Colonic mucosa (tissue), 4 donors: ENCODE results near the gene AGBL1. TPM values are rescaled to one million over a fixed set of nuclear protein-coding genes. Genes with fewer than 3 reads are reported as not detected.

ENCODE experiments used
- DNase-seq: peaks from one replicate; pipeline ENCODE4 v3.0.0-alpha.2; 2020
- H3K27ac ChIP-seq: fragments of 200-600 bp; one replicate; pipeline ENCODE4 v1.8.0; 2021
- H3K27me3 ChIP-seq: fragments of 200-600 bp; one replicate; pipeline ENCODE4 v1.8.0; 2021
- H3K36me3 ChIP-seq: fragments of 200-600 bp; one replicate; pipeline ENCODE4 v1.8.0; 2021
- H3K4me1 ChIP-seq: fragments of 200-600 bp; one replicate; pipeline ENCODE4 v1.8.0; 2021; ENCODE audit warnings: mild to moderate bottlenecking
- H3K4me3 ChIP-seq: fragments of 200-600 bp; one replicate; pipeline ENCODE4 v1.8.0; 2021
- H3K9ac ChIP-seq, 2 donors: one replicate each; pipeline ENCODE4 v1.7.0; 2013; ENCODE audit warnings: control low read depth in 2 of 2, low read depth in 2 of 2, low read length in 2 of 2
- H3K9me3 ChIP-seq: fragments of 200-600 bp; one replicate; pipeline ENCODE4 v1.8.0; 2021
- CTCF ChIP-seq: fragments of 200-600 bp; IDR thresholded peaks from one replicate; pipeline ENCODE4 v1.8.0; 2022; ENCODE audit warnings: antibody characterized with exemption, mild to moderate bottlenecking
- intact Hi-C: fragments of 100-400 bp; cut with DNase I; formaldehyde crosslinking; loops from one replicate; pipeline ENCODE4 v1.14.1; 2022
- total RNA-seq, 2 donors: library from RNA; stranded (reverse); fragmentation: NEBNext Ultra II Directional in 1 of 2; extraction: Animal tissue kit (Norgen Biotek cat#: 25700) in 1 of 2; gene quantifications; one replicate each; pipeline ENCODE4 v1.2.1, GENCODE V29; 2021
- donor health status: healthy.
- donor health status: DM: no; HTN: no; CAD: no.
- donor health status: DM: no; HTN: no; CAD: no.

Gene AGBL1
- total RNA-seq, 2 donors from 2014 or later: 0.10 to 0.24 TPM

GRCh38 chr15:86060674-86061073 is 19.0 kb upstream of the AGBL1 start:
- intact Hi-C loops: no loop called here
- Histone ChIP-seq H3K9me3 (no peaks in the 10 kb centered on the region), H3K4me1 (no peaks in the 10 kb centered on the region), H3K9ac (no peak overlapping the region), H3K27me3 (no peaks in the 10 kb centered on the region), H3K4me3 (no peak overlapping the region), H3K27ac (no peak overlapping the region), H3K36me3 (no peaks in the 10 kb centered on the region)
- no peak for DNase-seq
- no peak for TF ChIP-seq CTCF

- Histone ChIP-seq H3K36me3 (no peaks in the 10 kb centered on the region), H3K4me1 (no peaks in the 10 kb centered on the region), H3K9me3 (no peaks in the 10 kb centered on the region), H3K27ac (no peak overlapping the region), H3K4me3 (no peak overlapping the region), H3K27me3 (no peaks in the 10 kb centered on the region), H3K9ac (no peak overlapping the region)
- intact Hi-C loops: no loop called here
- no peak for DNase-seq
- no peak for TF ChIP-seq CTCF
Measured at GRCh38 chr15:86061581-86061980, 18.1 kb upstream of the AGBL1 start.

GRCh38 chr15:86062646-86063243 is 16.9 kb upstream of the AGBL1 start:
- Histone ChIP-seq H3K36me3 (no peaks in the 10 kb centered on the region), H3K9me3 (no peaks in the 10 kb centered on the region), H3K4me3 (no peak overlapping the region), H3K27ac (no peak overlapping the region), H3K9ac (no peak overlapping the region), H3K27me3 (no peaks in the 10 kb centered on the region), H3K4me1 (no peaks in the 10 kb centered on the region)
- intact Hi-C loops: no loop called here
- no peak for DNase-seq
- no peak for TF ChIP-seq CTCF

- Histone ChIP-seq H3K36me3 (no peaks in the 10 kb centered on the region), H3K9ac (no peak overlapping the region), H3K4me3 (no peak overlapping the region), H3K9me3 (no peaks in the 10 kb centered on the region), H3K27me3 (no peaks in the 10 kb centered on the region), H3K27ac (no peak overlapping the region), H3K4me1 (no peaks in the 10 kb centered on the region)
- intact Hi-C loops: no loop called here
- no peak for DNase-seq
- no peak for TF ChIP-seq CTCF
Measured at GRCh38 chr15:86063356-86064095, 16.1 kb upstream of the AGBL1 start.

GRCh38 chr15:86064326-86064725 is 15.3 kb upstream of the AGBL1 start:
- H3K9me3 ChIP-seq: no peaks in the 10 kb centered on the region
- no peaks in the 10 kb centered on the region for H3K4me1 ChIP-seq
- H3K27ac ChIP-seq: no peak overlapping the region
- H3K27me3 ChIP-seq: no peaks in the 10 kb centered on the region
- no peak for TF ChIP-seq CTCF
- H3K36me3 ChIP-seq: no peaks in the 10 kb centered on the region
- DNase-seq: no peak
- intact Hi-C loops: no loop called here
- H3K4me3 ChIP-seq: no peak overlapping the region
- H3K9ac ChIP-seq: no peak overlapping the region
